Renal pelvis (tissue), 12 donors: ENCODE results near the gene IGFN1. TPM values are rescaled to one million over a fixed set of nuclear protein-coding genes. Genes with fewer than 3 reads are reported as not detected.

Experiments used
- DNase-seq: peaks from one replicate; pipeline ENCODE4 v3.0.0-alpha.2; 2013
- long read RNA-seq, 16 experiments: transcript quantifications; one replicate each; lab custom pipeline, GENCODE V29; 2026
- polyA plus RNA-seq, 3 donors: library from polyadenylated mRNA; unstranded; fragments of 120-200 nt; gene quantifications; one replicate each; pipeline ENCODE4 v1.2.1, GENCODE V29; 2013; ENCODE audit not compliant: insufficient read length in 3 of 3

IGFN1 gene
- 1 to 10 TPM in 1 of 3 donors, under 1 TPM in 2; 0.74 to 1.1 (median 0.78) TPM for polyA plus RNA-seq
- long read RNA-seq, donor 1, result 0 reads
- long read RNA-seq, donor 2, result 0 reads
- long read RNA-seq, donor 3, result 0 reads
- long read RNA-seq, donor 4, result 0 reads
- long read RNA-seq, donor 5, result 0 reads
- long read RNA-seq, donor 6, result 0 reads
- long read RNA-seq, donor 7, result 0 reads
- long read RNA-seq, donor 8, result 0 reads
- long read RNA-seq, donor 9, result 0 reads
- long read RNA-seq, donor 10, result 0 reads
- long read RNA-seq, donor 11, result 0 reads
- long read RNA-seq, donor 12, result 0 reads
- long read RNA-seq, donor 13, result 0 reads
- long read RNA-seq, donor 14, result 0 reads
- long read RNA-seq, donor 15, result 0 reads
- long read RNA-seq, donor 16, result 0 reads

GRCh38 chr1:201190624-201191051 is at the start of gene IGFN1:
Gene IGFN1 (plus strand): TSS chr1:201190824. CDS start chr1:201193294, 2,470 bp downstream.
- DNase-seq, result no peak

- no peak for DNase-seq
Observed at GRCh38 chr1:201140941-201141260, 49.7 kb upstream of the IGFN1 start.

GRCh38 chr1:201141418-201141817 is 49.2 kb upstream of the IGFN1 start:
- no peak for DNase-seq

GRCh38 chr1:201142011-201142848 is 48.4 kb upstream of the IGFN1 start:
- DNase-seq, result no peak

- no peak for DNase-seq
Observed at GRCh38 chr1:201142849-201143725, 47.5 kb upstream of the IGFN1 start.

GRCh38 chr1:201143726-201144635 is 46.6 kb upstream of the IGFN1 start:
- no peak for DNase-seq

GRCh38 chr1:201144701-201145100 is 45.9 kb upstream of the IGFN1 start:
- DNase-seq, result no peak

GRCh38 chr1:201145132-201145531 is 45.5 kb upstream of the IGFN1 start:
- DNase-seq, result no peak

- DNase-seq, result no peak
Observed at GRCh38 chr1:201145816-201146215, 44.8 kb upstream of the IGFN1 start.

GRCh38 chr1:201146626-201147390 is 43.8 kb upstream of the IGFN1 start:
- no peak for DNase-seq

GRCh38 chr1:201147396-201148015 is 43.1 kb upstream of the IGFN1 start:
- DNase-seq, result no peak

- DNase-seq, result no peak
Observed at GRCh38 chr1:201149400-201149799, 41.2 kb upstream of the IGFN1 start.

- DNase-seq, result no peak
Observed at GRCh38 chr1:201153474-201154388, 36.9 kb upstream of the IGFN1 start.

- DNase-seq, result peak; percentile 98
Observed at GRCh38 chr1:201154389-201155165, 36.0 kb upstream of the IGFN1 start, which contains the start of gene TMEM9. Gene TMEM9 (minus strand): TSS chr1:201154474. CDS start chr1:201153923, 551 bp downstream.

- no peak for DNase-seq
Observed at GRCh38 chr1:201155354-201155753, 35.3 kb upstream of the IGFN1 start.

GRCh38 chr1:201156346-201156745 is 34.3 kb upstream of the IGFN1 start:
- no peak for DNase-seq

- DNase-seq, result no peak
Observed at GRCh38 chr1:201156819-201157218, 33.8 kb upstream of the IGFN1 start.

GRCh38 chr1:201157949-201158348 is 32.7 kb upstream of the IGFN1 start:
- DNase-seq, result no peak
